Activated CD4-positive, alpha-beta memory T cell treated with anti-CD3 and anti-CD28 coated beads for 36 hours (primary cell): ENCODE data around the gene KRTAP5-5. TPM values are rescaled to one million over a fixed set of nuclear protein-coding genes. Genes with fewer than 3 reads are reported as not detected.

Experiments used
- CTCF ChIA-PET: fragments of 350-600 bp; sonication (Branson Sonifier 250); formaldehyde crosslinking; loops from one replicate; lab custom pipeline; 2021; ENCODE audit warnings: antibody characterized with exemption, inconsistent platforms; lab: Charles Lee
- POLR2A ChIA-PET: fragments of 350-600 bp; sonication (Branson Sonifier 250); formaldehyde crosslinking; loops from one replicate; lab custom pipeline; 2021; ENCODE audit warnings: antibody characterized with exemption; lab: Charles Lee
- DNase-seq: peaks from one replicate; pipeline ENCODE4 v3.0.0-alpha.2; 2020
- H3K27ac Mint-ChIP-seq: one replicate; pipeline ENCODE4 v1.8.0; 2021; ENCODE audit warnings: mixed read lengths
- H3K27me3 Mint-ChIP-seq: one replicate; pipeline ENCODE4 v1.8.0; 2021; ENCODE audit warnings: mixed read lengths
- H3K36me3 Mint-ChIP-seq: one replicate; pipeline ENCODE4 v1.8.0; 2021; ENCODE audit warnings: mixed read lengths
- H3K4me1 Mint-ChIP-seq: one replicate; pipeline ENCODE4 v1.8.0; 2021; ENCODE audit warnings: low read depth, mixed read lengths
- H3K4me3 Mint-ChIP-seq: one replicate; pipeline ENCODE4 v1.8.0; 2021; ENCODE audit warnings: mild to moderate bottlenecking, mixed read lengths
- H3K9me3 Mint-ChIP-seq: one replicate; pipeline ENCODE4 v1.8.0; 2021; ENCODE audit warnings: mixed read lengths
- intact Hi-C: fragments of 100-400 bp; cut with micrococcal nuclease; formaldehyde crosslinking; loops from one replicate; pipeline ENCODE4 v1.15.1; 2023
- total RNA-seq, 2 experiments: library from RNA; stranded (reverse); gene quantifications; one replicate each; pipeline ENCODE4 v1.2.3, GENCODE V29; 2021

KRTAP5-5 gene
- total RNA-seq, 2 experiments from 2014 or later: not detected

DNA sequence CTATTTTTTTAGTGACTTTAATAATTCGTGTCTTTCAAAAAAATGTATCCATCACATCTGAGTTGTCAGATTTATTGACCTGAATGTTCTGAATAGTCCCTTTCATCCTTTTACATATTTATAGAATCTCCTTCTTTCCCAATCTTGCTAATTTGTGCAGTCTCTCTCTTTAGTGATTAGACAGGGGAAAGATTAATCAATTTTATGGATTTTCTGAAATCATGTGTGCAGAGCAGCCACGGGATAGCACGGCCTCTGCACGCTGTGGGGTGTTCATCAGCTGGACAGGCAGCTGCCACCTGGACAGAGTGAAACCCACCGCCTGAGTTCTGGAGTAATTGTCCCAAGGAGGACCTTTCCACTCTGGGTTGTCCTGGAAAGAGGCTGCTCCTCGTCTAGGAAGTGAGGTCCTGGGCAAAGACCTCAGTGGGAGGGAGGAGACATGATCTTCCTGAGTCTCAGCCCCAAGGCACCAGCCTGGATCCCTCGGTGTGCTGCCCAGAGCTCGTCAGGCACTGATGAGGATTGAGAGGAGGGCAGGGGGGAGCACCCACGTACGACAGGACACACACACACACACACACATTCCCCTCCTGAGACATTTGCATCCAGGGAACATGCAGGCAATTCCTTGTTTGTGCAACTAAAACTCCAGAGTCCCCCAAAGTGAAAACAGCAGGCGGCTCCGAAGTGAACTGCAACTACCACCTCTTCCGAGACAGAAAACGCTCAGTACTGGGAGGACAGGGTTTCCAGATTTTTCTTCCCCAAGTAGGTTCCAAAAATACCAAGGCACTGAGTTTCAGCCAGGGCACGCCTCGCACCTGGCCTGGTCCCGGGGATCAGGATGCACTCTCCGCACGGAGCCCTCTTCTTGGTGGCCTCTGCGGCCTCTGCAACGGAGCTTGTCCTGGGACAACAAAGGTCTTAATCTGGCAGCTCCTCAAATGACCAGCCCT, 44.9 kb downstream of the KRTAP5-5 start:
- no peak for DNase-seq
- no peak overlapping the region for H3K27ac Mint-ChIP-seq
- intact Hi-C loops: no loop called here
- CTCF ChIA-PET: interaction anchor here (1.0 to 1.9 kb wide), 2 partner anchors 20 to 22 kb away, joined by 3 to 10 read pairs; no protein-coding TSS in a partner anchor
- H3K27me3 Mint-ChIP-seq: peaks cover 24% of the 10 kb centered on the region
- POLR2A ChIA-PET: no interaction called here
- no peak overlapping the region for H3K4me3 Mint-ChIP-seq
- no peaks in the 10 kb centered on the region for H3K4me1 Mint-ChIP-seq
- no peaks in the 10 kb centered on the region for H3K9me3 Mint-ChIP-seq
- H3K36me3 Mint-ChIP-seq: no peaks in the 10 kb centered on the region

DNA sequence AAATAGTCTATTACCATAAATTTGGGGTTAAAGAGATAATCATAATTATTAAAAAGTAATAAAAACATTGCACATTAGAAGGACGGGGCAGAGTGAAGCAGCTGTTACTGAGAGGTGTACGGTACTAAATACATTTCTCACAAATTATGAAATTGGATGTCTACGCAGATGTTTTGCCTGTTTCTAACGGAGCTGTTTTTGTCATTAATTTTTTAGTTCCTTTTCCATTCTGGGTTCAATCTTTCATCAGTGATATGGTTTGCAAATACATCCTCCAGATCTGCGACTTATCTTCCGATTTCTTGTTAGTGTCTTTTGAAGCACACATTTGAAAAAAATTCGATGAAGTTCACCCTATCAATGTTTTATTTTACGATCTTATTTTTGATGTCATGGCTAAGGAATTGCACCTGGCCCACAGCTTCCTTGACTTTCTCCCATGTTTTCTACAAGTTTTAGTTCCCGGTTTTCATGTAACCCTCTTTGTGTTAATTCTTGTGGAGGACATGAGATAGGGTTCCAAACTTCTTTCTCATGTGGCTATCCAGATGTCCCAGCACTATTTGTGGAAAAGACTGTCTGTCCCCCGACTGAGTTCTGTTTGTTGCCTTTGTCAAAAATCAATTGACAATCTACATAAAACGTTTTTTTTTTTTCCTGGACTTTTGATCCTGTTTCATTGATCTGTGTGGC, 46.1 kb downstream of the KRTAP5-5 start:
- POLR2A ChIA-PET: no interaction called here
- intact Hi-C loops: no loop called here
- H3K27ac Mint-ChIP-seq: no peak overlapping the region
- no peak for DNase-seq
- peaks cover 23% of the 10 kb centered on the region for H3K27me3 Mint-ChIP-seq
- CTCF ChIA-PET: interaction anchor here (0.7 to 1.9 kb wide), 5 partner anchors 18 to 660 kb away, joined by 3 to 10 read pairs (median 3); no protein-coding TSS in a partner anchor
- no peak overlapping the region for H3K4me3 Mint-ChIP-seq
- H3K9me3 Mint-ChIP-seq: no peaks in the 10 kb centered on the region
- no peaks in the 10 kb centered on the region for H3K36me3 Mint-ChIP-seq
- no peaks in the 10 kb centered on the region for H3K4me1 Mint-ChIP-seq

DNA sequence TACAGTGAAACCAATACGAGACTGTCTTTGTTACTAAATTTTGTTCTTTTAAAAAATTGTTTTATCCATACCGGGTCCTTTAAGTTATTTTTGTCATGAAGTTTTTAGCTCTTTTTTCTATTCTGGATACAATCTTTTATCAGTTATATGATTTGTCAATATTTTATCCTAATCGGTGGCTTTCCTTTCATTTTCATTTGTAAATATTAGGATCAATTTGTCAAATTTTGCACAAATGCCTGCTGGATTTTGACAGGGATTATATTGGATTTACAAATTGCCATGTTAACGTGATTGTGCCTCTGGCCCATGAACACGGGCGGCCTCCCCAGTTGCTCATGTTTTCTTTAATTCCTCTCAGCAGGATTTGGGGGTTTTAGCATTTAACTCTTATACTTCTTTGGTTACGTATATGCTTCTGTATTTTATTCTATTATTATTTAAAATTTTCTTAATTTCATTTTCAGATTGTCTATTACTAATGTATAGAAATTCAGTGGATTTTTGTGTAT, 46.7 kb downstream of the KRTAP5-5 start:
- POLR2A ChIA-PET: no interaction called here
- CTCF ChIA-PET: interaction anchor here (0.7 to 1.9 kb wide), 6 partner anchors 17 to 659 kb away, joined by 3 to 10 read pairs (median 3); no protein-coding TSS in a partner anchor
- Mint-ChIP-seq H3K36me3 (no peaks in the 10 kb centered on the region), H3K4me1 (no peaks in the 10 kb centered on the region), H3K4me3 (no peak overlapping the region), H3K9me3 (no peaks in the 10 kb centered on the region), H3K27ac (no peak overlapping the region), H3K27me3 (peaks cover 23% of the 10 kb centered on the region)
- no peak for DNase-seq
- intact Hi-C loops: no loop called here

DNA sequence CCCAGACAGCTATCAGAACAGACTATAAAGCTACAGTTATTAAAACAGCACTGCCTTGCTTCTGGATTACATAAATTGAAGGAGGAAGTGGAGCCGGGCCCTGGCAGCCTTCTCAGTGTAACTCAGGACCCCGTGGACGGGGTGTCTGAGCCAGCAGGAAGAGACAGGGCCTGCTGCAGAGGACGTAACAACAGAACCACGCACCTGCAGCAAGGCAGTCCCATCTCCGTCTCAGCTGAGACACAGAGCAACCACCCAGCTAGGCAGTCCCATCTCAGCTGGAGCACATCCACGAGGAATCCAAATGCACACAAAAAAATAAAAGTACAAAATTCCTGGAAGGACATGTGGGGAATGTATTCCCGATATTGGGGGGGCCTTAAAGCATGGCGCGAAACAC, 50.3 kb downstream of the KRTAP5-5 start:
- ChIA-PET POLR2A (no interaction called here), CTCF (interaction anchor here (0.9 to 3.7 kb wide), 5 partner anchors 14 to 203 kb away, joined by 3 to 28 read pairs (median 3); no protein-coding TSS in a partner anchor)
- intact Hi-C loops: no loop called here
- no peak overlapping the region for H3K4me3 Mint-ChIP-seq
- H3K4me1 Mint-ChIP-seq: no peaks in the 10 kb centered on the region
- DNase-seq: no peak
- H3K9me3 Mint-ChIP-seq: no peaks in the 10 kb centered on the region
- H3K27ac Mint-ChIP-seq: no peak overlapping the region
- no peaks in the 10 kb centered on the region for H3K36me3 Mint-ChIP-seq
- H3K27me3 Mint-ChIP-seq: peaks cover 20% of the 10 kb centered on the region

Other genes starting within 250 kb of the KRTAP5-5 start
- under 1 TPM; 0.46 to 0.64 TPM for gene BRSK2, start 239.8 kb upstream of the KRTAP5-5 start, total RNA-seq
- gene MOB2, start 143.0 kb upstream of the KRTAP5-5 start, total RNA-seq: 10 to 100 TPM; 15.9 to 17.9 TPM
- 1 to 10 TPM; 1.6 to 2.4 TPM for gene DUSP8, start 57.5 kb upstream of the KRTAP5-5 start, total RNA-seq
- not detected for gene KRTAP5-1, start 44.5 kb upstream of the KRTAP5-5 start, total RNA-seq
- not detected for gene KRTAP5-2, start 31.5 kb upstream of the KRTAP5-5 start, total RNA-seq
- not detected for gene KRTAP5-3, start 21.3 kb upstream of the KRTAP5-5 start, total RNA-seq
- gene KRTAP5-4, start 7.6 kb upstream of the KRTAP5-5 start, total RNA-seq: not detected
- gene KRTAP5-6, start 67.4 kb downstream of the KRTAP5-5 start, total RNA-seq: not detected
- under 1 TPM; 0.27 to 0.29 TPM for gene IFITM10, start 120.8 kb downstream of the KRTAP5-5 start, total RNA-seq
- 10 to 100 TPM; 52.0 to 58.7 TPM for gene CTSD, start 134.2 kb downstream of the KRTAP5-5 start, total RNA-seq
- gene SYT8, start 205.2 kb downstream of the KRTAP5-5 start, total RNA-seq: not detected
- not detected for gene TNNI2, start 209.2 kb downstream of the KRTAP5-5 start, total RNA-seq
- gene LSP1, start 223.3 kb downstream of the KRTAP5-5 start, total RNA-seq: 100 to 1,000 TPM; 179 to 181 TPM